GM12892 (cell line): ENCODE data around the gene ST7.

Experiments
- POLR2A ChIP-seq: IDR thresholded peaks from 2 replicates; pipeline ENCODE4 v1.6.1; 2011; ENCODE audit warnings: low read depth, low read length, control low read depth
- POLR2AphosphoS5 ChIP-seq: IDR thresholded peaks from 2 replicates; pipeline ENCODE4 v1.6.1; 2011; ENCODE audit warnings: low read depth, low read length, control low read depth
- TAF1 ChIP-seq: IDR thresholded peaks from 2 replicates; pipeline ENCODE4 v1.6.1; 2011; ENCODE audit warnings: low read depth, mild to moderate bottlenecking, control low read depth, low read length, borderline replicate concordance

- TF ChIP-seq POLR2AphosphoS5 (no peak), POLR2A (no peak), TAF1 (no peak)
These were observed 24.3 kb upstream of the ST7 start for GRCh38 chr7:116929021-116929420.
